ENCODE measurements around the gene ZBTB42.

- TF ChIP-seq SIN3A (IDR thresholded peaks at IDR 0.05; ENCODE audit: borderline replicate concordance, insufficient read depth, low read length) (no peak), TAF1 (IDR thresholded peaks at IDR 0.05; ENCODE audit: borderline replicate concordance, insufficient read depth, low read length) (no peak), POLR2AphosphoS5 (IDR thresholded peaks at IDR 0.05; ENCODE audit: low read depth, low read length) (no peak), REST (IDR thresholded peaks at IDR 0.05; ENCODE audit: insufficient read depth in 1 of 2, low read depth in 2 of 2, low read length in 2 of 2) (no peak), FOXP2 (optimal IDR thresholded peaks at IDR 0.05; ENCODE audit: borderline replicate concordance, extremely low read depth, extremely low read length, insufficient read depth) (no peak)
These were observed 1.7 kb downstream of the ZBTB42 start for GRCh38 chr14:104802394-104803184.
